KMS-11 (cell line): Measurements from ENCODE around the gene BRMS1L.
A peak's percentile ranks its signal among the peaks of the same experiment; 100 is the strongest.
"Not testable (repeated sequence)": the region's sequence is repeated elsewhere in the genome, so short reads cannot be mapped to it uniquely, and the experiment has no call there.

Source experiments
- H2AFZ ChIP-seq: fragments of 200-600 bp; sonication (generic); 2 replicates; pipeline ENCODE4 v1.6.1; 2016; ENCODE audit warnings: antibody characterized with exemption, mixed run types, low read depth
- H3K27ac ChIP-seq: fragments of 200-600 bp; sonication (generic); 2 replicates; pipeline ENCODE4 v1.6.1; 2016; ENCODE audit warnings: mild to moderate bottlenecking, mixed run types
- H3K27me3 ChIP-seq: fragments of 200-600 bp; sonication (generic); 2 replicates; pipeline ENCODE4 v1.6.1; 2017; ENCODE audit warnings: mild to moderate bottlenecking, low read depth, mixed run types, moderate library complexity; ENCODE audit not compliant: insufficient read depth
- H3K36me3 ChIP-seq: fragments of 200-600 bp; sonication (generic); 2 replicates; pipeline ENCODE4 v1.6.1; 2017; ENCODE audit warnings: mild to moderate bottlenecking, mixed run types; ENCODE audit not compliant: insufficient read depth
- H3K4me1 ChIP-seq: fragments of 200-600 bp; sonication (generic); 2 replicates; pipeline ENCODE4 v1.6.1; 2016; ENCODE audit warnings: mild to moderate bottlenecking, low read depth, mixed run types; ENCODE audit not compliant: poor library complexity, severe bottlenecking
- H3K4me2 ChIP-seq: fragments of 200-600 bp; sonication (generic); 2 replicates; pipeline ENCODE4 v1.7.0; 2016; ENCODE audit warnings: mild to moderate bottlenecking, mixed run types
- H3K4me3 ChIP-seq: fragments of 200-600 bp; sonication (generic); IDR thresholded peaks from 2 replicates; pipeline ENCODE4 v1.6.1; 2017; ENCODE audit warnings: low read depth, low read length, mixed read lengths; ENCODE audit not compliant: insufficient read depth
- H3K79me2 ChIP-seq: fragments of 200-600 bp; sonication (generic); 2 replicates; pipeline ENCODE4 v1.6.1; 2016; ENCODE audit warnings: low read depth, mixed run types; ENCODE audit not compliant: insufficient read depth
- H3K9ac ChIP-seq: fragments of 200-600 bp; sonication (generic); 2 replicates; pipeline ENCODE4 v1.6.1; 2016; ENCODE audit warnings: mild to moderate bottlenecking, mixed run types
- H4K20me1 ChIP-seq: fragments of 200-600 bp; sonication (generic); 2 replicates; pipeline ENCODE4 v1.6.1; 2016; ENCODE audit warnings: mild to moderate bottlenecking, mixed run types; ENCODE audit not compliant: insufficient read depth
- TF ChIP-seq, protein P1 (sequence below): fragments of 200-600 bp; sonication (generic); conservative IDR thresholded peaks from 2 replicates; pipeline ENCODE4 v1.6.1; 2017; ENCODE audit warnings: low read depth, mild to moderate bottlenecking, antibody characterized with exemption, low read length, moderate library complexity, mixed read lengths

The BRMS1L gene

DNA sequence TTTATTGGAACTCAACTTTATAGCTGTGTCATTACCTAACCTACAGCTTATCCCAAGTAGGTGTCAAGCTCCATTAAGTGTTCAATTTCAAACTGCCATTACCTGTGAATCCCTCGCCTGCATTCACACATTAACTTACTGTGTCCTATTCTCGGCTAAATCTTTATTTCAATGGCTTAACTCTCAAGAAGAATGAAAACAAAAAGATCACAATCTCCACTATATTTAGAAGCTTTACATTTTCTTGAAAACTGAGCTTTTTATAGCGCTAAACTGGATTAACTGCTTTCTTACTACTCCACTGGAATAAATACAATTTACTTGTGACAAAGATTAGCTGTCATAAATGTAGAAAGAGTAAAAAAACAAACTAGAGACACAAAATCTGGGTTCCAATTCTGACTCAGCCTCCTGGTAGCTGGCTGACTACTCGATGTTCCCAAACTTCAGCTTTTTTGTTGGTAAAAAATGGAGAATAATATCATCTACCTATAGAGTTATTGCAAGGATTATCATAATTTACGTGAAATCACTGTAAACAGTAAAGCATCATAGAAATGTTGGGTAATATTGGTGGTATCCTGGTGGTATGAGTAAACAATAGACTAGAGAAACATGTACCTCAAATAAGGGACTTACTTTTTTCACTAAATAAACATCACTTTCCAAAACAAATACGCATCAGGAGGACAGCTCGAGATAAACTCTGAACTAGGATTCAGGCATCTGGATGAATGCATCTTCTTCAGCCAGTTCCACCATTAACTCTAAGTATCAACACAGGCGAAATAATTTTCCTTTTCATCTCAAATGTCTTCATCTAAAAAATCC is 18.8 kb upstream of the BRMS1L start:
- 0 out of 2 replicates have a peak overlapping the region, but pooled peaks have one; percentile 74 for H3K9ac ChIP-seq
- H3K4me3 ChIP-seq, result no peak overlapping the region
- peaks cover 34% of the 10 kb centered on the region for H3K4me1 ChIP-seq
- H2AFZ ChIP-seq, result no peak overlapping the region
- TF ChIP-seq, protein P1, sequence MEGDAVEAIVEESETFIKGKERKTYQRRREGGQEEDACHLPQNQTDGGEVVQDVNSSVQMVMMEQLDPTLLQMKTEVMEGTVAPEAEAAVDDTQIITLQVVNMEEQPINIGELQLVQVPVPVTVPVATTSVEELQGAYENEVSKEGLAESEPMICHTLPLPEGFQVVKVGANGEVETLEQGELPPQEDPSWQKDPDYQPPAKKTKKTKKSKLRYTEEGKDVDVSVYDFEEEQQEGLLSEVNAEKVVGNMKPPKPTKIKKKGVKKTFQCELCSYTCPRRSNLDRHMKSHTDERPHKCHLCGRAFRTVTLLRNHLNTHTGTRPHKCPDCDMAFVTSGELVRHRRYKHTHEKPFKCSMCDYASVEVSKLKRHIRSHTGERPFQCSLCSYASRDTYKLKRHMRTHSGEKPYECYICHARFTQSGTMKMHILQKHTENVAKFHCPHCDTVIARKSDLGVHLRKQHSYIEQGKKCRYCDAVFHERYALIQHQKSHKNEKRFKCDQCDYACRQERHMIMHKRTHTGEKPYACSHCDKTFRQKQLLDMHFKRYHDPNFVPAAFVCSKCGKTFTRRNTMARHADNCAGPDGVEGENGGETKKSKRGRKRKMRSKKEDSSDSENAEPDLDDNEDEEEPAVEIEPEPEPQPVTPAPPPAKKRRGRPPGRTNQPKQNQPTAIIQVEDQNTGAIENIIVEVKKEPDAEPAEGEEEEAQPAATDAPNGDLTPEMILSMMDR, result no peak
- H3K27ac ChIP-seq, result peak overlapping the region; percentile 81; the same call in 1 of the 2 replicates
- no peaks in the 10 kb centered on the region for H3K36me3 ChIP-seq
- H3K79me2 ChIP-seq, result peaks cover 29% of the 10 kb centered on the region; the same call in 1 of the 2 replicates
- H4K20me1 ChIP-seq, result no peaks in the 10 kb centered on the region
- H3K27me3 ChIP-seq, result no peaks in the 10 kb centered on the region
- peak overlapping the region; percentile 87 for H3K4me2 ChIP-seq

DNA sequence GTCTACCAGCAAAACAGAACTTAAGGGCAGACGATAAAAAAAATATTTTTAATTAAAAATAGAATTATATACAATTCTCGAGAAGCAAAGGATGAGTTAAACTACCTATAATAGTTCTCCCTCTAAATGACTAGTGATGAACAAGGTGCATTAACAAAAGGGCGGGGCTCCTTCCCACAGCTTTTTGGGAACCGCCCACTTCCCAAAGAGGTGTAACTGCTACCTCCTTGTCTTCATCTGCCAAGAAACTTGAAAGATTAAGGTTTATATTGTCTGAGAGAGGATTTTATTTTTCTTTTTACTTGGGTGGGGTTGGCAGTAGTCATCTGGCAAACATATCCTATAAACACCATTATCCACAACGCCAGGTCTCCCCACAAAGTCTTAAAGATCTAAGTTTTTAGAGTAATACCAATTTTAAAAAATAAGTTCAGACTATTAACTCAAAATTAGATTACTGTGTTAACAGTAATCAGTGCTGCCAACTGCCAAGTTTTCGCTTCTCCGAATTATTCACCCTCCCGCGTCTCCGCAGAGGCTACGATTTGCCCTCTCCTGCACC is 18.0 kb upstream of the BRMS1L start:
- TF ChIP-seq, protein P1, result no peak
- H3K9ac ChIP-seq, result peak overlapping the region; percentile 74

DNA sequence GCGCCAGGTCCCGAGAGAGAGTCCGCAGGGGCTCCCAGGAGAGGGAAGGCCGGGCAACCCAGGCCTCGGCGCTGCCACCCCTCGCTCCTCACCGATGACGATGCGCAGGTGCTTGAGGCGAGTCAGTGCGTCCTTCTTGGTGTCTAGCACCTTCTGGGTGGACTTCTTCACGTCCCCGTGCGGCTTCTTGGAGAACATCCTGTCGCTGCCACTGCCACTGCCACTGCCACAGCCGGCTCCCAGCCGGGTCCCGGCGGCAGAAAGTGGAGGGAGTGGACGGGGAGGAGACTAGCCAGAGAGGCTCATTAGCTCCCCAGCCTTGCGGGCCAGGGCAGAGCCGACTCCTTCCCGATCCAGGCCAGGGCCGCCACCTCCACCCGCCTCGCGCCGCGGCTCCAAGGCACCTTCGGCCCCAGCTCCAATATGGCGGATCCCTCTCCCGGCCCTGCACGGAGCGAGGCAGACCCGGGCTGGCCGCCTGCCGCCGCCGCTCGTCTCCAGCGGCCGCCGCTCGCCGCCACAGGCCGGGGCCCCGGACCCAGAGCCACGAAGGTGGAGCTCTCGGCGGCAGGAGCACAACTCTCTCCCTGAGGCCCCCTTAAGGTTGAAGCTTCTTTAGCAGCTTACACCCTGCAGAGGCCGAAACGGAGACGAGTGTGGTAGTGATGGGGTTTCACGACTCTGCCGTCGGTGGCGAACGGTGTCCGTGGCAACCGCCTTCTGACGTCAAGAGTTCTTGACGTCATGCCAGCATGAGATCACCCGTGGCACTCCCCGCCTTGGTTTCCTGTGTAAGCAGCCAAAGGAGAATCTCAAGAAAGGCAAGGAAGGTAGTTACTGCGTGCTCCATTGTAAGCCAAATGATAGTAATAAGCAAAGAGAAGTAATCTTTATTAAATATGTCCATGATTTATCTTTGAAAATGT is 17.2 kb upstream of the BRMS1L start, which contains the start of gene RALGAPA1:
Gene RALGAPA1 (minus strand): TSS at position 658 of the 926 bp plus-strand sequence. CDS start 460 bp downstream, at position 198.
- Histone ChIP-seq H3K4me1 (peaks cover 24% of the 10 kb centered on the region), H3K9ac (peak within 1 kb of the TSS; percentile 74), H2AFZ (peak within 1 kb of the TSS; percentile 49), H3K27ac (peak within 1 kb of the TSS; percentile 81), H3K79me2 (peaks cover 29% of the 10 kb centered on the region; the same call in 1 of the 2 replicates), H3K4me2 (peak within 1 kb of the TSS; percentile 87)
- not testable (repeated sequence) for H3K27me3 ChIP-seq, H3K4me3 ChIP-seq, H3K36me3 ChIP-seq, H4K20me1 ChIP-seq
- TF ChIP-seq, protein P1, result 0 out of 2 replicates have a peak, but pooled peaks have one; percentile 17

More for the DNA sequence above, 18.0 kb upstream of the BRMS1L start:
- H3K27me3 ChIP-seq, result no peaks in the 10 kb centered on the region
- H3K36me3 ChIP-seq, result no peaks in the 10 kb centered on the region
- peak overlapping the region; percentile 81 for H3K27ac ChIP-seq
- H4K20me1 ChIP-seq, result no peaks in the 10 kb centered on the region
- peak overlapping the region; percentile 87 for H3K4me2 ChIP-seq
- peaks cover 29% of the 10 kb centered on the region; the same call in 1 of the 2 replicates for H3K79me2 ChIP-seq
- no peak overlapping the region for H3K4me3 ChIP-seq
- H3K4me1 ChIP-seq, result peaks cover 31% of the 10 kb centered on the region
- peak overlapping the region; percentile 49 for H2AFZ ChIP-seq

DNA sequence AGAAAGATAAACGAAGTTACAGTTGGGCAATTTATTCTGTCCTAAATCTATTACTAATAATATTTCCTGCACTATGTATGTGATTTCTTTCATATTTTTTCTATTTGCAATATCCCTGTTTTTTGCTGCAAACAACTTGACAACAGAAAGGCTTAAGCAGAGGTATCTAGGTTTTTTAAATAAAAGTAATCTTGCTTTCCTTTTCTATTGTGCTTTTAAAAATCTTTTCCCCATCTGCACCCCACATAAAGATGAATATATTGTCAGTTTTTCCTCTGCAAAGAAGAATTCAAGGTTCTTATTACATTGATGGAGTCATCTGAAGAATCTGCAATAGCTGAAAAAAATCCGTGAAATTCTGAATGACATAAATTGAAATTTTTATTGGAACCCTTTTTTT is 16.5 kb upstream of the BRMS1L start:
- Histone ChIP-seq H3K9ac (no peak overlapping the region), H3K4me3 (no peak overlapping the region), H3K4me2 (peak overlapping the region; percentile 47; the same call in 1 of the 2 replicates), H3K27ac (no peak overlapping the region), H3K27me3 (no peaks in the 10 kb centered on the region), H3K36me3 (no peaks in the 10 kb centered on the region), H2AFZ (no peak overlapping the region), H4K20me1 (no peaks in the 10 kb centered on the region), H3K79me2 (peaks cover 29% of the 10 kb centered on the region; the same call in 1 of the 2 replicates), H3K4me1 (peaks cover 24% of the 10 kb centered on the region)
- TF ChIP-seq, protein P1, result no peak
